Measurements from ENCODE around the gene CYP26A1.

- TF ChIP-seq POLR2AphosphoS5 (IDR thresholded peaks at IDR 0.05; ENCODE audit: low read depth, low read length) (no peak), POLR2A (IDR thresholded peaks at IDR 0.05; ENCODE audit: low read depth, low read length) (no peak), TAF1 (IDR thresholded peaks at IDR 0.05; ENCODE audit: borderline replicate concordance, low read depth, low read length) (no peak)
These were observed 479 bp downstream of the CYP26A1 start for GRCh38 chr10:93074147-93074596.
